Fibroblast of lung (primary cell): ENCODE results near the gene CC2D2A. TPM values are rescaled to one million over a fixed set of nuclear protein-coding genes. Genes with fewer than 3 reads are reported as not detected.

Source experiments
- DNase-seq, 2 donors: peaks; one replicate each; pipeline versions ENCODE4 v3.0.0 to v3.0.0-alpha.2; 2010; ENCODE audit warnings: low read depth in 2 of 2
- H2AFZ ChIP-seq: 2 replicates; pipeline ENCODE4 v1.5.1; 2012; ENCODE audit warnings: low read length, control low read depth, inconsistent platforms
- H3K27ac ChIP-seq: 2 replicates; pipeline ENCODE4 v1.5.1; 2011; ENCODE audit warnings: low read length, control low read depth; ENCODE audit not compliant: insufficient read depth
- H3K27me3 ChIP-seq: 2 replicates; pipeline ENCODE4 v1.5.1; 2011; ENCODE audit warnings: mild to moderate bottlenecking, low read length; ENCODE audit not compliant: control insufficient read depth, insufficient read depth
- H3K36me3 ChIP-seq: 2 replicates; pipeline ENCODE4 v1.5.1; 2011; ENCODE audit warnings: low read length; ENCODE audit not compliant: control insufficient read depth, insufficient read depth
- H3K4me1 ChIP-seq: 2 replicates; pipeline ENCODE4 v1.5.1; 2011; ENCODE audit warnings: low read length; ENCODE audit not compliant: control insufficient read depth, insufficient read depth; ENCODE audit errors: extremely low read depth
- H3K4me2 ChIP-seq: 2 replicates; pipeline ENCODE4 v1.5.1; 2011; ENCODE audit warnings: low read length, control low read depth; ENCODE audit not compliant: insufficient read depth; ENCODE audit errors: extremely low read depth
- H3K4me3 ChIP-seq, 4 experiments: fragments of 200-600 bp in 1 of 4; sonication (generic) in 1 of 4; replicated peaks in 1 of 4; 2 replicates each; pipeline ENCODE4 v1.5.1; 2011 to 2016; ENCODE audit warnings: low read length in 4 of 4, low read depth in 3 of 4, mild to moderate bottlenecking in 3 of 4, control low read depth in 2 of 4, inconsistent platforms in 1 of 4, mixed read lengths in 1 of 4; ENCODE audit not compliant: insufficient read depth in 1 of 4; ENCODE audit errors: control extremely low read depth in 1 of 4
- H3K79me2 ChIP-seq: 2 replicates; pipeline ENCODE4 v1.5.1; 2012; ENCODE audit warnings: mild to moderate bottlenecking, low read length, inconsistent platforms; ENCODE audit not compliant: control insufficient read depth, insufficient read depth
- H3K9ac ChIP-seq: 2 replicates; pipeline ENCODE4 v1.5.1; 2011; ENCODE audit warnings: mild to moderate bottlenecking, low read length, control low read depth; ENCODE audit not compliant: insufficient read depth
- H3K9me3 ChIP-seq: 2 replicates; pipeline ENCODE4 v1.5.1; 2012; ENCODE audit warnings: low read depth, low read length; ENCODE audit not compliant: control insufficient read depth, insufficient read depth
- H4K20me1 ChIP-seq: 2 replicates; pipeline ENCODE4 v1.5.1; 2011; ENCODE audit warnings: low read length; ENCODE audit not compliant: control insufficient read depth, insufficient read depth; ENCODE audit errors: extremely low read depth
- CTCF ChIP-seq, 2 donors: IDR thresholded peaks in 1 of 2; conservative IDR thresholded peaks in 1 of 2; 1 replicate in 1 of 2; 2 replicates in 1 of 2; pipeline ENCODE4 v1.5.1; 2011 to 2012; ENCODE audit warnings: low read length in 2 of 2, control low read depth in 1 of 2, inconsistent platforms in 1 of 2, low read depth in 1 of 2, mild to moderate bottlenecking in 1 of 2
- EZH2 ChIP-seq: IDR thresholded peaks from 2 replicates; pipeline ENCODE4 v1.5.1; 2012; ENCODE audit warnings: low read length, control low read depth, mild to moderate bottlenecking; ENCODE audit errors: missing control alignments
- polyA plus RNA-seq, 2 donors: library from polyadenylated mRNA; depleted of rRNA in 1 of 2; stranded (reverse) in 1 of 2; unstranded in 1 of 2; fragments of >200 nt; gene quantifications; 2 replicates each; pipeline ENCODE4 v1.2.1, GENCODE V29; 2011 to 2012; ENCODE audit warnings: missing spikeins in 1 of 2
- total RNA-seq: library from RNA; depleted of rRNA; stranded (reverse); fragments of >200 nt; gene quantifications from 2 replicates; pipeline ENCODE4 v1.2.1, GENCODE V29; 2014

Gene CC2D2A
- total and polyA plus RNA-seq, 2 donors (not counting 1 experiment from before 2014, with no cell fraction given): 30.9 to 41.6 TPM

DNA sequence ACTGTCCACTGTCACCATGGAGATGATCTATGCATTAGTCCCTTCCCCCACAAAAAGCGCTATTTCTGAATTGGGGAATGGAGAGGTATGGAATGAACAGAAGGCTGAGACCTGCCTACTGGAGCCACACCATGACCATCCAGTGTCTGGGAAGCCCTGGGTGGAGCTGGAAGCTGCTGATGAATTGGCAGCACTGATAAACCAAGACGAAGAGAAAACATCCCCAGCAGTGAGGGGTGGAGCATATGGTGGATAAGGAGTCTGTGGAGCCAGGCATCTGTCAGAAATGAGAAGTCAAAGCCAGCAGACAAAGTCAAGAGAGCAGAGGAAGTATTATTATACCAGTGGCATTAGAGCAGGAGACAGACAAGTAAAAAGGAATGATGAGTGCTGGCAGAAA lies 13.2 kb downstream of the CC2D2A start:
- Histone ChIP-seq H3K79me2 (peaks cover 2% of the 10 kb centered on the region), H3K4me2 (no peak overlapping the region), H4K20me1 (no peaks in the 10 kb centered on the region), H3K27me3 (no peaks in the 10 kb centered on the region), H3K36me3 (no peaks in the 10 kb centered on the region), H3K9me3 (no peaks in the 10 kb centered on the region), H3K9ac (no peak overlapping the region), H3K27ac (no peak overlapping the region), H3K4me1 (peaks cover 4% of the 10 kb centered on the region), H2AFZ (no peak overlapping the region), H3K4me3 (no peak overlapping the region)
- no peak for TF ChIP-seq EZH2
- TF ChIP-seq CTCF (conservative IDR thresholded peaks at IDR 0.05 in 1 of 2, IDR thresholded peaks at IDR 0.05 in 1 of 2; ENCODE audit: low read depth in 1 of 2, low read length in 2 of 2): no peak
- DNase-seq: no peak

DNA sequence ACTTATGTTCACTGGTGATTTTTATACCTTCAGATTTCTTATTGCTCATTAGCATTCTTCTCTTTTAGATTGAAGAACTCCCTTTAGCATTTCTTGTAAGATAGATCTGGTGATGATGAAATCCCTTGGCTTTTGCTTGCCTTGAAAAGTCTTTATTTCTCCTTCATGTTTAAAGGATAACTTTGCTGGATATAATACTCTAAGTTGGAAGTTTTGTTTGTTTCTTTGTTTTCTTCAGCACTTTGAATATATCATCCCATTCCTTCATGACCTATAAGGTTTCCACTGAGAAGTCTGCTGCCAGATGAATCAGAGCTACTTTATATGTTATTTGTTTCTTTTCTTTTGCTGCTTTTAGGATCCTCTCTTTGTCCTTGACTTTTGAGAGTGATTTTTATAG lies 18.5 kb downstream of the CC2D2A start:
- Histone ChIP-seq H3K4me3 (no peak overlapping the region), H3K4me2 (no peak overlapping the region), H3K27ac (peak overlapping the region; percentile 51), H3K4me1 (peaks cover 9% of the 10 kb centered on the region), H3K27me3 (no peaks in the 10 kb centered on the region), H3K79me2 (no peaks in the 10 kb centered on the region), H3K9ac (no peak overlapping the region), H4K20me1 (no peaks in the 10 kb centered on the region), H3K9me3 (no peaks in the 10 kb centered on the region), H2AFZ (no peak overlapping the region), H3K36me3 (no peaks in the 10 kb centered on the region)
- TF ChIP-seq CTCF (conservative IDR thresholded peaks at IDR 0.05 in 1 of 2, IDR thresholded peaks at IDR 0.05 in 1 of 2; ENCODE audit: low read depth in 1 of 2, low read length in 2 of 2): no peak
- TF ChIP-seq EZH2: no peak
- DNase-seq: peak in 1 of 2 donors; percentile 66

DNA sequence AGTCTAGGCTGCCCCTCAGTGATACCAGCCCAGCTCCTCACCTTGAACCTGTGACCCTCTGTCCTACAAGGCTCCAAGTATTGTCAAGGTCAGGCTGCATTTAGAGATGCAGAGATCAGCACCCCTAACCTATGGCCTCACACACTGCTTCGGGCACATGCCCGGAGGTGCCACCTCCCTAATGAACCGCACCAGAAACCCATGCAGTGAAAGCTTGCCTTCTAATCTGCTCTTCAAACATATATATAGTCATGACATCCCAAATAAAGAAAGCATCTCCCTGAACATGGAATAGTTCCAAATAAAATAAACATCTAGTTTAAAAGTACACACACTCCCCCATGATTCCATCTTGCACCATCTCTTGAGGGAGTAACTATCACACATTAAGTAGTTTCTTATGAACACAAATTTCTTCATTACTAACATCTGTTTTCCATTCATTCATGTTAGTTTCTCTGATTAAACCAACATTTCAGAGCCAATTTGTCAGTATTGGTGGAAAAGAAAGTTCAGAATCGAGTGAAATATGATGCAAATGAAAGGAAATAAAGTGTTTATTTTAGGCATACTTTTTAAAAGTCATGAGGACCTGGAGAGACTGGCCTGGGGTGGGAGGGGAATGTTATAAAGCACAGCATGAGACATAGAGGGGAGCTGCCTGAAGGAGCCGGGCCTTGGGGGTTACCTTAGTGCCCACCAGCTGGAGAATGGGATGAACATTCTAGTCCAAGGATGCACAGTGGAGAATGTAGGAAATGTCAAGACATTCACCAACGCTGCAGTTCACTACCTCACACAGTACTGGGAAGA lies 19.2 kb downstream of the CC2D2A start:
- H3K27me3 ChIP-seq: no peaks in the 10 kb centered on the region
- H3K4me3 ChIP-seq: no peak overlapping the region
- H3K79me2 ChIP-seq: no peaks in the 10 kb centered on the region
- no peak overlapping the region for H3K9ac ChIP-seq
- H3K9me3 ChIP-seq: no peaks in the 10 kb centered on the region
- DNase-seq: peak; percentile 70 to 98
- H3K36me3 ChIP-seq: no peaks in the 10 kb centered on the region
- peaks cover 9% of the 10 kb centered on the region for H3K4me1 ChIP-seq
- H2AFZ ChIP-seq: no peak overlapping the region
- H3K27ac ChIP-seq: peak overlapping the region; percentile 51
- H3K4me2 ChIP-seq: peak overlapping the region; percentile 75
- TF ChIP-seq CTCF (conservative IDR thresholded peaks at IDR 0.05 in 1 of 2, IDR thresholded peaks at IDR 0.05 in 1 of 2; ENCODE audit: low read depth in 1 of 2, low read length in 2 of 2) (no peak), EZH2 (no peak)
- no peaks in the 10 kb centered on the region for H4K20me1 ChIP-seq
